Hippocampal formation (tissue), 2 donors: ENCODE data around the gene NTSR2.

Experiments used
- DNase-seq, 2 donors: peaks; one replicate each; lab custom pipeline; 2025; lab: John Stamatoyannopoulos, UW

NTSR2 gene

GRCh38 chr2:11699686-11700670 is 30.0 kb upstream of the NTSR2 start:
- no peak for DNase-seq

GRCh38 chr2:11698009-11698922 is 28.3 kb upstream of the NTSR2 start:
- DNase-seq = no peak

- DNase-seq = peak in 1 of 2 donors; percentile 25
These were observed 27.3 kb upstream of the NTSR2 start for GRCh38 chr2:11697103-11697871.

GRCh38 chr2:11696736-11697102 is 26.7 kb upstream of the NTSR2 start:
- DNase-seq = no peak

GRCh38 chr2:11695576-11695975 is 25.6 kb upstream of the NTSR2 start:
- no peak for DNase-seq

GRCh38 chr2:11692966-11693521 is 23.0 kb upstream of the NTSR2 start:
- DNase-seq = peak; percentile 30 to 56

GRCh38 chr2:11691076-11691660 is 21.2 kb upstream of the NTSR2 start:
- DNase-seq = no peak

GRCh38 chr2:11688222-11689069 is 18.5 kb upstream of the NTSR2 start:
- peak; percentile 46 to 71 for DNase-seq

- DNase-seq = no peak
These were observed 17.7 kb upstream of the NTSR2 start for GRCh38 chr2:11687736-11688135.

GRCh38 chr2:11685906-11686470 is 16.0 kb upstream of the NTSR2 start:
- DNase-seq = no peak

- DNase-seq = no peak
These were observed 15.0 kb upstream of the NTSR2 start for GRCh38 chr2:11684894-11685460.

- DNase-seq = no peak
These were observed 14.0 kb upstream of the NTSR2 start for GRCh38 chr2:11683966-11684365.

- no peak for DNase-seq
These were observed 13.5 kb upstream of the NTSR2 start for GRCh38 chr2:11683476-11683875.

- DNase-seq = no peak
These were observed 12.6 kb upstream of the NTSR2 start for GRCh38 chr2:11682590-11682915.

GRCh38 chr2:11681722-11682589 is 12.0 kb upstream of the NTSR2 start:
- DNase-seq = peak in 1 of 2 donors; percentile 9

- DNase-seq = no peak
These were observed 11.1 kb upstream of the NTSR2 start for GRCh38 chr2:11680901-11681721.

GRCh38 chr2:11680182-11680900 is 10.3 kb upstream of the NTSR2 start:
- no peak for DNase-seq
